GM18520 (cell line): ENCODE measurements around the gene NUP37.
"Not testable (repeated sequence)": the region's sequence is repeated elsewhere in the genome, so short reads cannot be mapped to it uniquely, and the experiment has no call there.

ENCODE experiments used
- ATAC-seq: cut with Tn5 transposase; IDR thresholded peaks from one replicate; pipeline ENCODE4 v1.9.1; 2021; ENCODE audit not compliant: unreplicated experiment

NUP37 gene

GRCh38 chr12:102093319-102093718, 26.6 kb downstream of the NUP37 start:
- no peak for ATAC-seq

DNA sequence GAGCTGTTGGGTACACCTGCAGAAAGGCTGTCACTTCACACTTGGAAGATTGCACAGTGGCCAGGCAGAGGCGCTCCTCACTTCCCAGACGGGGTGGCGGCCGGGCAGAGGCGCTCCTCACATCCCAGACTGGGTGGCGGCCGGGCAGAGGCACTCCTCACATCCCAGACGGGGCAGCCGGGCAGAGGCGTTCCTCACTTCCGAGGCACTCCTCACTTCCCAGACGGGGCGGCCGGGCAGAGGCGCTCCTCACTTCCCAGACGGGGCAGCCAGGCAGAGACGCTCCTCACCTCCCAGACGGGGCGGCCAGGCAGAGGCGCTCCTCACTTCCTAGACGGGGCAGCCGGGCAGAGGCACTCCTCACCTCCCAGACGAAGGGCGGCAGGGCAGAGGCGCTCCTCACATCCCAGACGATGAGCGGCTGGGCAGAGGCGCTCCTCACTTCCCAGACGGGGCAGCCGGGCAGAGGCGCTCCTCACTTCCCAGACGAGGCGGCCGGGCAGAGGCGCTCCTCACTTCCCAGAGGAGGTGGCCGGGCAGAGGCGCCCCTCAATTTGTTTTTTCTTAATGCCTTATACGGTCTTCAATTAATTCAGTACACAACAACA, 30.6 kb downstream of the NUP37 start:
- not testable (repeated sequence) for ATAC-seq

DNA sequence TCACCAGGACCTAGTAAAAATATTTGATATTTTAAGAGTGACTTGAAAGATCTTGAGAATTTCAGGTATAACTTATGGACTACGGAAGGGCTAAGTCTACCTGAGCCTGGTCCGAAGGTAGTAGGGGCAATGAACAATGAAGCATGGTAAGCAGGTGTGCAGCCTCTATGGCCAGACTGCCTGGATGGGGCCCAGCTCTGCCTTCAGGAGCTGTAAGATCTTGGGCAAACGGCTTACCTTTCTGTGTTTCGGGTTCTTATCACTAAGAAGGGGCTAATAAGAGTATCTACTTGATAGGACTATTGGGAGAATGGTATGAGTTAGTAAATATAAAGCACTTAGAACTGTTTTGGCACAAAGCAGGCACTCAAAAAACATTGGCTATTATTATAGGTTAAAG, 39.1 kb downstream of the NUP37 start:
- no peak for ATAC-seq

- not testable (repeated sequence) for ATAC-seq
These were observed 47.8 kb downstream of the NUP37 start for GRCh38 chr12:102072092-102072491.

DNA sequence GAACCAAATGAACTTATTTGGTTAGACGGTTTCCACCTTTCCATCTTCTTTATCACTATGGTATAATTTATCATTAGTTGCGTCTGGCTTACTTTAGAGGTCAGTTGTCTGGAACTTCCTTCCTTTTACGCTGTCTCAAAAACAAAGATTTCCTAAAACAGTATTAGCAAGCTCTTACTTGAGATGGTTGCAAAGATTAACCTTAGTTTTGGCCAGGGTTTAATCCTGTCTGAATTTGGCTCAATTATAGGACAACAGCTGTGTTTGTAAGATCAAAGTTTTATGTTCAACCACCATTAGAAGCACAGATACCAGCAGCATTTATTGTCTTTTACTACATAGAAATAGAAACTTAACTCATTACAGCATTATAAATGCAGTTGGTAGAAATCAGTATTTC, 50.2 kb downstream of the NUP37 start:
- no peak for ATAC-seq

GRCh38 chr12:102067574-102068258, 52.2 kb downstream of the NUP37 start:
- no peak for ATAC-seq

DNA sequence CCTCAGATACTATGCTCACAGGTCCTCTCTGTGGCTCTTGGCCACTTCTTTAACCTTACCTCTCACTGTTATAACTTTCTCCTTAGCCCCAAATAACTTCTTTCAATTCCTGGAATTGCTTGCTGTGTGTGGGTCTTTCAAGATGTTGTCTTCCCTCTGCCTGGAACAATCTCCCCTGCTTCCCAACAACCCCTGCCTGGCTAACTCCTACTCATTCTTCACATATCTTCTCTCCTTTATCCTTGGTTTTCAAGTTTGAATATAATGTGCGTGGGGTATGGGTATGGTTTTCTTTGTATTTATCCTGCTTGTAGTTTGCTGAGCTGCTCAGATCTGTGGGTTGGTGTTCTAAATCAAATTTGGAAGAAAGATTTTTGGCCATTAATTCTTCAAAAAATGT, 55.4 kb downstream of the NUP37 start:
- ATAC-seq, result no peak

GRCh38 chr12:102063069-102063468, 56.8 kb downstream of the NUP37 start:
- ATAC-seq, result no peak

DNA sequence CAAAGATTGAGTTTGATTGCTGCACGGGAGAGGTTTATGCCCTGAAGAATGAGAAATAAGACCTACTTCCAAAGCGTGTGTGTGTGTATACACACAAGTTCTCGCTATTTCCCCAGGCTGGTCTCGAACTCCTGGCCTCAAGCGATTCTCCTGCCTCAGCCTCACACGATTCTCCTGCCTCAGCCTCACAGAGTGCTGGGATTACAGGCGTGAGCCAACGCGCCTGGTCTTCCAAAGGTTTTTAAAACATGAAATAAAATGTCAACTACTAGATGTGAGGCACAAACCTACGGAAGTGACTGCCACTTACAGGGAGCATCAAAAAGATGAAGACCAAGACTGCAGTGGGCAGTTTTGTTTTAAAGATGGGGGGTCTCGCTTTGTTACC, 57.5 kb downstream of the NUP37 start:
- ATAC-seq, result no peak

DNA sequence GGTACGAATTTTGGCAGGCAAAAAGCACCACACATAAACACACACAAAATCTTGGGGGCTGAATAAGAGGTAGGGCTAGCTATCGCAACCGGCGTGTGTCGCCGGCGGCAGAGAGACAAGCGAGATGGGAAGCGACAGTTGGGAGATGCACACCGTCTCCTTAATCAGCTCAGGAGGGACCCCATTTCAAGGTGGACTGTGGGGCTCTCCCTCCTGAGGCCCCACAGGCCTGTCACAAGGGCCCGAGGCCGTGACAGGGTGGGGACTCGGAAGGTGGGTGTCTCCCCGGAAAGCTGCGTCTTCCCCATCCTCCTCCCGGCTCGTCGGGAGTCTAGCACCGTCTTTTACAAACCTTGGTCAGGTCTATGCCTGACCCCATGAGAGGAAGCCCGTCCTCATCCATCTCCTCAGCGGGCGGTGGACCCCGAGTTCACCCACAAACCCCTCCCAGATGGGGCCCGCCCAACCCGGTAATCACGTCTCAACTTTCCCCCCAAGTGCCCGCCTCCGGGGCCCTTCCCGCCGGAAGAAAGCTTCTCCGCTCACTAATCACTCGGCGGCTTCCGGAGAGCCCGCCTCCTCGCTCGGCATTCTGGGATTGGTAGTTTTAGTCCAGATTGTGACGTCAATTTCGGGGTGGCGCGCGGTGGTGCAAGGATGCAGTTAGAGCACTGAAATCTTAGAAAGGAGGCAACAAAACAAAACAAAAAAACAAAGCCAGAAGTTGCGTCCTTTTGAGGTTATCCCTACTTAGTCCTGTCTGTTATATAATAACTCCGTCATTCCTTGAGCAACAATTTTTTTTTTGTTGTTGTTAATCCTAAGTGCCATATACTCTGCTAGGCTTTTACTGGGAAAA, 58.1 kb downstream of the NUP37 start, which contains the start of gene WASHC3:
TSS of gene WASHC3 (minus strand) at position 432 of the 859 bp plus-strand sequence. CDS start at position 403, 29 bp downstream.
- ATAC-seq, result peak; percentile 85

GRCh38 chr12:102061096-102061559, 58.8 kb downstream of the NUP37 start:
- peak; percentile 39 for ATAC-seq

DNA sequence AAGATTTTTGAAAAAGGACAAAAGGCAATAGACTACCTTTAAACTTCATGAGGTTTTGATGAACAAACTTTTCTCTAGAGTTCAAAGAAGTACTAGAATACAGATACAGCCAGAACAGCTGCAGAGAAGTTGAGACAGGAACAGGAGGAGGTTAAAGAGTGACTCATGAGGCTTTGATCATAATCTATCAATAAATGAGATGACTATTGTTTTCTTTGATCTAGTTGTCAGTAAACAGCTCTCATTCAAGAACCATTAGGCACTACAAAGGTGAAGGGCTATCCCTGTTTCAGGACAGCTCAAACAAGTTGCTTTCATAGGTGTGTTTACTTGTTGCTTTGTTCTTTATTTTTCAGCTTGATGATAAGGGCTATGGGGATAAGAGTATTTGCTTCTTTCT, 60.6 kb downstream of the NUP37 start:
- ATAC-seq, result no peak

DNA sequence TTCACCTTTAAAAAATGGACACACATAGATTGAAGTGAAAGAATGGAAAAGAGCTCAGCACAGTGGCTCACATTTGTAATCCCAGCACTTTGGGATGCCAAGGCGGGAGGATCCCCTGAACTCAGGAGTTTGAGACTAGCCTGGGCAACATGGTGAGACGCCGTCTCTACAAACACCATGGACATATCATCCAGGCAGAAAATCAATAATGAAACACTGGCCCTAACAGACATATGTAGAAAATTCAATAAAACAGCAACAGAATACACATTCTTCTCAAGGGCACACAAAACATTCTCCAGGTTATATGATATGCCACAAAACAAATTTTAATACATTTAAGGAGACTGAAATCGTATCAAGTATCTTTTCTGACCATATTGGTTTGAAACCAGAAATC, 65.6 kb downstream of the NUP37 start:
- ATAC-seq, result no peak

GRCh38 chr12:102053062-102053349, 66.9 kb downstream of the NUP37 start:
- no peak for ATAC-seq

DNA sequence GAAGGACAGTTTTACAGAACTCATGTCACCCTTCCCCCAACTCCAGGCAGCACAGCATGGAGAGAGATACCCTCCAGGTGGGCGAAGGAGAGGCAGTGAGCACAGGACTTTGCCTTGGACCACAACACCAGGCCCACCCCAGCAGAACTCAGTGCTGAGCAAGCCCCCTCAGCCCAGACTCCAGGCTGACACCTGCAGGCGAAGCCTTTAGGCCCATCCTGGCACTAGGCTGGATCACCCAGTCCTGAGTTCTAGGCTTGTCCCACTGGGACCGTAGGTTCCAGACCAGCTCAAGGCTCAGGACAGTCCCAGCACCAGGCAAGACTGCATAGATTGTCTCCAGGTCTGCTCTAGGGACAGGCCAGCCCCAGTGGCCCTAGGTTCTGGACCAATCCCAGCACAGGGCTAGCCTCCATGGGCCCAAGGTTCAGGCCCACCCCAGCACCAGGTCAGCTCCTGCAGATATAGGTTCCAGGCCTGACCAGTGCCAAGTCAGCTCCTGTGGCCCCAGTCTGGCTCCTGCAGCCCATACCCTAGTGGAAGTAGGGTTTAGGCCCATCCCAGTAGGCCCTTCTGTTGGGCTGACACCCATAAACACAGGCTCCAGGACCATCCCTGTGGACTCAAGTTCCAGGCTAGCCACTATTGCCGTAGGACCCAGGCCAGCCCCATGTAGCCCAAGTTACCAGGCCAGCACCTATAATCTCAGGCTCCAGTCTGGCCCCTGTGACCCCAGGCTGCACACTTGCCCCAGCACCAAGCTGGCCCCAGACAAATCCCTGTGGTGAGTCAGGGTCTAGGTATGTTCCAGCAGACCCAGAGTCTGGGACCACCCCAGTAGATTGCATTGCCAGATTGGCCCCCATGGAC, 67.5 kb downstream of the NUP37 start:
- no peak for ATAC-seq

- no peak for ATAC-seq
These were observed 68.4 kb downstream of the NUP37 start for GRCh38 chr12:102051431-102051965.

- ATAC-seq, result no peak
These were observed 69.1 kb downstream of the NUP37 start for GRCh38 chr12:102050660-102051430.

DNA sequence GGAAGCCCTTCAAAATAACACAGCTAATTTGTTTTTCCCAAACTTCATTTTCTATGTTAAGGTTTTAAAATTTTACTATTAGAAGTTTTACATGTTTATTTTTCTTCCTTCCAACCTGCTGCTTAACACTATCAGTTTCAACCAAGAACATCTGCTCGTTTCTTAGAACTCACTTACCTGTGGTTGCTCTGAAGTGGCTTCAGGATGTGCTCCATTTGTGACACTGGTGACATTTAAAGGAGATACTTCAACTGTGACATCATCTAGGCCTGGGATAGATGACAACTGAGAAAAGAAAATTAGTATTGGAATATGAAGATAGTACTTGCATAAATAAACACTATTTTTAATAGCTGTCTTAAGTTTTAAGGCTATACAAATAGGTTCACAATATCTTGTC, 76.0 kb downstream of the NUP37 start:
- ATAC-seq, result peak; percentile 74

DNA sequence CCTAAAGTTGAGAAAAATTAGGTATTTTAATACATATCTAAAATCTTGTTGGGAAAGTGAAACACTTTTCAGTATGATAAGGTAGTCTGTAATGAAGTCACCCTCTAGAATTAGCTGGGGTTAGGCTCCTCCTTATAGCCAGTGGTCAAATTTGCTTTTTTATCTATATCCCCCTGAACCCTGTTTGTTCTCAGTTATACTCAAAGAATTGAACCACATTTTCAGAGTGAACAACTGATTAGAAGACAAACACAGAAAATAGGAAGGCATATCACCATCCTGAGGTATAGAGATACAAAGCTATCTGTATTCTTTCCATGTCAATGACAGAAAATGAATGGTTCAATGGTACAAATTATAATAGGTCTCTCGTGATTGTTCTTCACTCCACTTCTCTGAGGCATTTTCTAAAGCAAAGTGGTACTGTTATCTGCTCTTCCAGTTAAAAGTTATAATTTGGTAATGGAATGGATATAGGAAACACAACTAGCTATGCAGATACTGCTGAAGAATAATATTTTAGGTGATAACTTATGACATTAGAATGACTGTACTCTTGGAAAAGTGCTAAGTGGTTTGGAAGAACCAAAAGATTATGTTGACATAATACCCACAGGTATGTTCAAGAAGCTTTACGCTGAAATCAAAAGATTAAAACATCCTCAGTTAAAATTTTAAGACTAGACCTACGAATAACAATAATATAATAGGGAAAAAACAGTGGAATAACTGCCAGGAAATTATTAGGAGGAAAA, 85.7 kb downstream of the NUP37 start:
- ATAC-seq, result no peak
